Measurements from ENCODE around the gene MAPK8IP3.
"Not testable (repeated sequence)": the region's sequence is repeated elsewhere in the genome, so short reads cannot be mapped to it uniquely, and the experiment has no call there.

The MAPK8IP3 gene

GRCh38 chr16:1713331-1713730, 7.3 kb downstream of the MAPK8IP3 start:
- Histone ChIP-seq H3K4me3 (ENCODE audit: low read length) (peak overlapping the region; percentile 80), H4K20me1 (ENCODE audit: control insufficient read depth, insufficient read depth, low read depth, low read length) (peaks cover 5% of the 10 kb centered on the region; the same call in 1 of the 2 replicates), H3K9me2 (replicated peaks; ENCODE audit: control insufficient read depth, low read length) (no peaks in the 10 kb centered on the region), H3K9me3 (ENCODE audit: control insufficient read depth, insufficient read depth, low read length) (no peaks in the 10 kb centered on the region), H3K36me3 (ENCODE audit: control insufficient read depth, low read length) (peaks cover 46% of the 10 kb centered on the region), H3K79me2 (ENCODE audit: control insufficient read depth, low read length) (peaks cover 91% of the 10 kb centered on the region), H3K27me3 (ENCODE audit: control insufficient read depth, low read length) (no peaks in the 10 kb centered on the region), H3K4me2 (ENCODE audit: low read length) (peak overlapping the region; percentile 97), H3F3A (ENCODE audit: control insufficient read depth, insufficient read depth) (peaks cover 42% of the 10 kb centered on the region), H3K27ac (ENCODE audit: low read depth, low read length) (peak overlapping the region; percentile 99), H3K4me1 (ENCODE audit: control insufficient read depth, low read length) (peaks cover 96% of the 10 kb centered on the region)
- TF ChIP-seq EZH2phosphoT487 (IDR thresholded peaks at IDR 0.05; ENCODE audit: borderline replicate concordance, low read length) (no peak), CTCF (IDR thresholded peaks at IDR 0.05; ENCODE audit: low read depth, low read length, poor library complexity, severe bottlenecking) (no peak)

- peak overlapping the region; percentile 80 for H3K4me3 ChIP-seq (ENCODE audit: low read length)
- peaks cover 91% of the 10 kb centered on the region for H3K79me2 ChIP-seq (ENCODE audit: control insufficient read depth, low read length)
- H3K27me3 ChIP-seq (ENCODE audit: control insufficient read depth, low read length), result no peaks in the 10 kb centered on the region
- H3K27ac ChIP-seq (ENCODE audit: low read depth, low read length), result peak overlapping the region; percentile 99
- peaks cover 96% of the 10 kb centered on the region for H3K4me1 ChIP-seq (ENCODE audit: control insufficient read depth, low read length)
- peaks cover 42% of the 10 kb centered on the region for H3K36me3 ChIP-seq (ENCODE audit: control insufficient read depth, low read length)
- H3K4me2 ChIP-seq (ENCODE audit: low read length), result peak overlapping the region; percentile 97
- H4K20me1 ChIP-seq (ENCODE audit: control insufficient read depth, insufficient read depth, low read depth, low read length), result peaks cover 3% of the 10 kb centered on the region; the same call in 1 of the 2 replicates
- TF ChIP-seq EZH2phosphoT487 (IDR thresholded peaks at IDR 0.05; ENCODE audit: borderline replicate concordance, low read length), result no peak
- TF ChIP-seq CTCF (IDR thresholded peaks at IDR 0.05; ENCODE audit: low read depth, low read length, poor library complexity, severe bottlenecking), result no peak
- no peaks in the 10 kb centered on the region for H3K9me2 ChIP-seq (replicated peaks; ENCODE audit: control insufficient read depth, low read length)
- peaks cover 42% of the 10 kb centered on the region for H3F3A ChIP-seq (ENCODE audit: control insufficient read depth, insufficient read depth)
- no peaks in the 10 kb centered on the region for H3K9me3 ChIP-seq (ENCODE audit: control insufficient read depth, insufficient read depth, low read length)
These were observed 7.9 kb downstream of the MAPK8IP3 start for GRCh38 chr16:1713933-1714332.

- Histone ChIP-seq H3F3A (ENCODE audit: control insufficient read depth, insufficient read depth) (peaks cover 51% of the 10 kb centered on the region), H3K9me2 (replicated peaks; ENCODE audit: control insufficient read depth, low read length) (no peaks in the 10 kb centered on the region), H3K79me2 (ENCODE audit: control insufficient read depth, low read length) (peaks cover 91% of the 10 kb centered on the region)
These were observed 9.2 kb downstream of the MAPK8IP3 start for GRCh38 chr16:1715220-1715619.

GRCh38 chr16:1718236-1718635, 12.2 kb downstream of the MAPK8IP3 start:
- peaks cover 31% of the 10 kb centered on the region for H3K36me3 ChIP-seq (ENCODE audit: control insufficient read depth, low read length)
- not testable (repeated sequence) for H3K27me3 ChIP-seq (ENCODE audit: control insufficient read depth, low read length); H4K20me1 ChIP-seq (ENCODE audit: control insufficient read depth, insufficient read depth, low read depth, low read length); H3K9me3 ChIP-seq (ENCODE audit: control insufficient read depth, insufficient read depth, low read length); H3K9me2 ChIP-seq (replicated peaks; ENCODE audit: control insufficient read depth, low read length)
- H3K4me1 ChIP-seq (ENCODE audit: control insufficient read depth, low read length), result peaks cover 100% of the 10 kb centered on the region
- H3K4me2 ChIP-seq (ENCODE audit: low read length), result peak overlapping the region; percentile 64
- peak overlapping the region; percentile 15; the same call in 1 of the 2 replicates for H3K4me3 ChIP-seq (ENCODE audit: low read length)
- H3F3A ChIP-seq (ENCODE audit: control insufficient read depth, insufficient read depth), result peaks cover 32% of the 10 kb centered on the region
- peak overlapping the region; percentile 90 for H3K27ac ChIP-seq (ENCODE audit: low read depth, low read length)
- H3K79me2 ChIP-seq (ENCODE audit: control insufficient read depth, low read length), result peaks cover 92% of the 10 kb centered on the region

More at GRCh38 chr16:1715220-1715619, 9.2 kb downstream of the MAPK8IP3 start:
- Histone ChIP-seq H3K4me1 (ENCODE audit: control insufficient read depth, low read length) (peaks cover 96% of the 10 kb centered on the region), H3K4me3 (ENCODE audit: low read length) (peak overlapping the region; percentile 80), H3K27me3 (ENCODE audit: control insufficient read depth, low read length) (no peaks in the 10 kb centered on the region), H3K36me3 (ENCODE audit: control insufficient read depth, low read length) (peaks cover 35% of the 10 kb centered on the region), H3K27ac (ENCODE audit: low read depth, low read length) (peak overlapping the region; percentile 99), H3K4me2 (ENCODE audit: low read length) (peak overlapping the region; percentile 97), H3K9me3 (ENCODE audit: control insufficient read depth, insufficient read depth, low read length) (no peaks in the 10 kb centered on the region), H4K20me1 (ENCODE audit: control insufficient read depth, insufficient read depth, low read depth, low read length) (no peaks in the 10 kb centered on the region)
- no peak for TF ChIP-seq CTCF (IDR thresholded peaks at IDR 0.05; ENCODE audit: low read depth, low read length, poor library complexity, severe bottlenecking)
- TF ChIP-seq EZH2phosphoT487 (IDR thresholded peaks at IDR 0.05; ENCODE audit: borderline replicate concordance, low read length), result no peak

GRCh38 chr16:1719559-1720229, 13.7 kb downstream of the MAPK8IP3 start:
- peak overlapping the region; percentile 64 for H3K4me2 ChIP-seq (ENCODE audit: low read length)
- peak overlapping the region; percentile 44 for H3K4me3 ChIP-seq (ENCODE audit: low read length)
- not testable (repeated sequence) for H3K9me2 ChIP-seq (replicated peaks; ENCODE audit: control insufficient read depth, low read length); H3K9me3 ChIP-seq (ENCODE audit: control insufficient read depth, insufficient read depth, low read length); H3K27me3 ChIP-seq (ENCODE audit: control insufficient read depth, low read length); H4K20me1 ChIP-seq (ENCODE audit: control insufficient read depth, insufficient read depth, low read depth, low read length)
- H3K36me3 ChIP-seq (ENCODE audit: control insufficient read depth, low read length), result peaks cover 36% of the 10 kb centered on the region
- peaks cover 18% of the 10 kb centered on the region for H3F3A ChIP-seq (ENCODE audit: control insufficient read depth, insufficient read depth)
- H3K27ac ChIP-seq (ENCODE audit: low read depth, low read length), result peak overlapping the region; percentile 90
- peaks cover 100% of the 10 kb centered on the region for H3K4me1 ChIP-seq (ENCODE audit: control insufficient read depth, low read length)
- peaks cover 100% of the 10 kb centered on the region for H3K79me2 ChIP-seq (ENCODE audit: control insufficient read depth, low read length)

Measured in DOHH2 (cell line).